ENCODE results near the gene UNC13B. TPM values are rescaled to one million over a fixed set of nuclear protein-coding genes. Genes with fewer than 3 reads are reported as not detected.

The UNC13B gene
- total RNA-seq, 1 donor from 2014 or later, result 24.5 TPM

DNA sequence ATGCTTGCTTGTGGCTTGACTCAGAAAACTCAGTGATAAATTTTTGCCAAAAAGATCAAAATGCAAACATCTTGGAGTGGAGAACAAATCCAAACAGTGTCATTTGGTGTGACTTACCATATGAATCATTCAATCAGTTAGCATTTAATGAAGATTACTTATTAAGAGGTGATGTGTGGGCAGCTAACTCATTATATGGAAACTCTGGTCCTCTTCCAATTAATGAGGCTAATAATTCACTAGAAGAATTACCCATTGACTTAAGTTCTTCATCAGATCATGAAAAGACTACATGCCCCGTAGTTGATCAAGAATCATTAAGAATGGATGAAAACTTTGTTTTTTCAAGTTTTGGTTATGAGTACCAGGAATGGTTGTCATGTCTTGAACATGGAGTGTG, 141.8 kb downstream of the UNC13B start:
- TF ChIP-seq, protein P1, sequence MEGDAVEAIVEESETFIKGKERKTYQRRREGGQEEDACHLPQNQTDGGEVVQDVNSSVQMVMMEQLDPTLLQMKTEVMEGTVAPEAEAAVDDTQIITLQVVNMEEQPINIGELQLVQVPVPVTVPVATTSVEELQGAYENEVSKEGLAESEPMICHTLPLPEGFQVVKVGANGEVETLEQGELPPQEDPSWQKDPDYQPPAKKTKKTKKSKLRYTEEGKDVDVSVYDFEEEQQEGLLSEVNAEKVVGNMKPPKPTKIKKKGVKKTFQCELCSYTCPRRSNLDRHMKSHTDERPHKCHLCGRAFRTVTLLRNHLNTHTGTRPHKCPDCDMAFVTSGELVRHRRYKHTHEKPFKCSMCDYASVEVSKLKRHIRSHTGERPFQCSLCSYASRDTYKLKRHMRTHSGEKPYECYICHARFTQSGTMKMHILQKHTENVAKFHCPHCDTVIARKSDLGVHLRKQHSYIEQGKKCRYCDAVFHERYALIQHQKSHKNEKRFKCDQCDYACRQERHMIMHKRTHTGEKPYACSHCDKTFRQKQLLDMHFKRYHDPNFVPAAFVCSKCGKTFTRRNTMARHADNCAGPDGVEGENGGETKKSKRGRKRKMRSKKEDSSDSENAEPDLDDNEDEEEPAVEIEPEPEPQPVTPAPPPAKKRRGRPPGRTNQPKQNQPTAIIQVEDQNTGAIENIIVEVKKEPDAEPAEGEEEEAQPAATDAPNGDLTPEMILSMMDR (IDR thresholded peaks at IDR 0.05), result no peak
- Mint-ChIP-seq H3K27ac (ENCODE audit: unreplicated experiment) (no peak overlapping the region), H3K27me3 (ENCODE audit: unreplicated experiment) (no peaks in the 10 kb centered on the region), H3K9me3 (ENCODE audit: unreplicated experiment) (peaks cover 4% of the 10 kb centered on the region), H3K36me3 (ENCODE audit: unreplicated experiment) (peaks cover 5% of the 10 kb centered on the region), H3K4me1 (ENCODE audit: unreplicated experiment) (no peaks in the 10 kb centered on the region), H3K4me3 (ENCODE audit: unreplicated experiment) (no peak overlapping the region)
- DNase-seq (ENCODE audit: extremely low spot score, unreplicated experiment), result no peak

DNA sequence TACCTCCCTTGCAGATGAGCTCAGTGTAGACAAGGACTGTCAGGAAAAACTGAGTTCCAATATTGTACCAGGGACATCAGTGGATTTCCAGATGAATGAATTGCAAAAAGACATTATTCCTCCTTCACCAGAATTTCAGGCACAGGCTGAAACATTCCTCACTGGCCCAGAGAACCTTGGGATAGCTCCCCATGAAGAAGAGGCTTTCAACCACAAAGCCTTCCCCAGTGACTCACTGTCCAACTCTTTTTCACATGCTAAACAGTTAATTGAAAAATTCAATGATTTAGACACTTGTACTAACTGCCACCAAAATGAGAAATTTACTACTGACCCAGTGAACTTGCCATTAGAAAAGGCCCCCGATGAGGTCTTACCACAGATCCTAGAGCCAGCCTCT, 144.5 kb downstream of the UNC13B start:
- Mint-ChIP-seq H3K4me3 (ENCODE audit: unreplicated experiment) (no peak overlapping the region), H3K9me3 (ENCODE audit: unreplicated experiment) (no peaks in the 10 kb centered on the region), H3K27me3 (ENCODE audit: unreplicated experiment) (no peaks in the 10 kb centered on the region), H3K27ac (ENCODE audit: unreplicated experiment) (no peak overlapping the region), H3K36me3 (ENCODE audit: unreplicated experiment) (peaks cover 3% of the 10 kb centered on the region), H3K4me1 (ENCODE audit: unreplicated experiment) (no peaks in the 10 kb centered on the region)
- no peak for DNase-seq (ENCODE audit: extremely low spot score, unreplicated experiment)
- TF ChIP-seq, protein P1 (IDR thresholded peaks at IDR 0.05), result no peak

DNA sequence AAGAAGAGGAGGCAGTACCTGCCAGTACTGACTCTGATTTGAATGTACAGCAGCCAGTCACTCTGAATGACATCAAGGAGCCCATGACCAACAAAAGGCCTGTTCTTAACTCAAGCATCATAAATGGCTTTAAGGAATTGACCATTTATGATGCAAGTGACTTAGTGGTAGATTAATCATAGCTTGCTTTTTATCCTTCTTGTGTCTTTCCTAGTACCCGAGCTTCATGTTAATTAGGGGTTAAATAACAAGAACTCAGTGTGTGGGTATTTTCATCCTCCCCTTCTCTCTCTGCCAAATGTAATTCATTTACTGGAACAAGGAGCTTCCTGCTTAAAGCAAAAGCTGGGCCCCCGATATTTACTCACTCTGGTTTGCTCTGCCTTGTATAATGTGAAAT, 146.5 kb downstream of the UNC13B start:
- H3K36me3 Mint-ChIP-seq (ENCODE audit: unreplicated experiment), result peaks cover 3% of the 10 kb centered on the region
- H3K4me1 Mint-ChIP-seq (ENCODE audit: unreplicated experiment), result no peaks in the 10 kb centered on the region
- TF ChIP-seq, protein P1 (IDR thresholded peaks at IDR 0.05), result no peak
- H3K9me3 Mint-ChIP-seq (ENCODE audit: unreplicated experiment), result no peaks in the 10 kb centered on the region
- no peak overlapping the region for H3K27ac Mint-ChIP-seq (ENCODE audit: unreplicated experiment)
- H3K4me3 Mint-ChIP-seq (ENCODE audit: unreplicated experiment), result no peak overlapping the region
- no peaks in the 10 kb centered on the region for H3K27me3 Mint-ChIP-seq (ENCODE audit: unreplicated experiment)
- DNase-seq (ENCODE audit: extremely low spot score, unreplicated experiment), result no peak

DNA sequence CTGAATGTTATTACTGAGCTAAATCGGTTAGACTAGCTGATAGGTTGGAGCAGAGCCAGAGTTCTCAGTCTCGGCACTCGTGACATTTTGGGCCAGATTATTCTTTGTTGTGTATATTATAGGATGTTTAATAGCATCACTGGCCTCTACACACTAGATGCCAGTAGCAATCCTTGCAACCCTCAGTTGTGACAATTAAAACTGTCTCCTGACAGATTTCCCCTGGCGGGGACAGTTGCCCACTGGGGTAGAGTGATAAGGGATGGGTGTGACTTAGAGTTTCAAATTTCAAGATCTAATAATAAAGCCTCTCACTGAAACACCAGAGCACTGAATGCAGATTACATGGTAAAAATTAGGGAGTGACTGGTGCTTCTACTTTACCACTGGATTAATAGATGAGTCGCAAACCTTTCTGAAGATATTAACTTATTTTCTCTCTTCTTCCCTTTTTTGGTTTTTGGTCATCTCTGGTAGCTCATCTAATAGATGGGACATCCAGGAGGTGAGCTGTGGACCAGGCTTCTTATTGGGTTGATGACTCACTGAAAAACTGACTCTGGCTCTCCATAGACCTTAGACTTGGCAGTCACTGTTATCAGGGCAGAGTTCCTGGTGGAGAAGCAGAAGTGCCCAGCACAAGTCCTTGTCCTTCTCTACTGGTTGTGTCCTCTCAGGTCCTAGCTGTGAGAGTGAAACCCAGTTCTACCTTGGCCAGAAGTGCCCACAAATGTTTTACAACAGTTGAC, 150.3 kb downstream of the UNC13B start:
- TF ChIP-seq, protein P1 (IDR thresholded peaks at IDR 0.05), result no peak
- no peaks in the 10 kb centered on the region for H3K27me3 Mint-ChIP-seq (ENCODE audit: unreplicated experiment)
- no peaks in the 10 kb centered on the region for H3K4me1 Mint-ChIP-seq (ENCODE audit: unreplicated experiment)
- no peak overlapping the region for H3K4me3 Mint-ChIP-seq (ENCODE audit: unreplicated experiment)
- H3K27ac Mint-ChIP-seq (ENCODE audit: unreplicated experiment), result no peak overlapping the region
- no peak for DNase-seq (ENCODE audit: extremely low spot score, unreplicated experiment)
- no peaks in the 10 kb centered on the region for H3K9me3 Mint-ChIP-seq (ENCODE audit: unreplicated experiment)
- H3K36me3 Mint-ChIP-seq (ENCODE audit: unreplicated experiment), result peaks cover 6% of the 10 kb centered on the region

DNA sequence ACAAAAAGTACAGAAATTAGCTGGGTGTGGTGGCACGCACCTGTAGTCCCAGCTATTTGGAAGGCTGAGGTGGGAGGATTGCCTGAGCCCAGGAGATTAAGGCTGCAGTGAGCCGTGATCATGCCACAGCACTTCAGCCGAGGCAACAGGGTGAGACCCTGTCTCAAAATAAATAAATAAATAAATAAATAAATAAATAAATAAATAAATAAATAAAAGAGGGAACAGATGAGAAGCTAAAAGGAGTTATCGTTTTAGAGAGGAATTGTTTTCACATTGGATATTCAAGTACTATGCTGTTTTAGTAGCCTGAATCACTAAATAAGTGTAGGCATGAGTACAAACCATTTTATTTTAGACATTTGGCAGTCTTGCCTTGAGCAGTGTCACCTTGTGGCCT, 151.7 kb downstream of the UNC13B start:
- Mint-ChIP-seq H3K27ac (ENCODE audit: unreplicated experiment) (no peak overlapping the region), H3K9me3 (ENCODE audit: unreplicated experiment) (no peaks in the 10 kb centered on the region), H3K36me3 (ENCODE audit: unreplicated experiment) (peaks cover 10% of the 10 kb centered on the region), H3K4me1 (ENCODE audit: unreplicated experiment) (no peaks in the 10 kb centered on the region), H3K27me3 (ENCODE audit: unreplicated experiment) (no peaks in the 10 kb centered on the region), H3K4me3 (ENCODE audit: unreplicated experiment) (no peak overlapping the region)
- TF ChIP-seq, protein P1 (IDR thresholded peaks at IDR 0.05), result no peak
- DNase-seq (ENCODE audit: extremely low spot score, unreplicated experiment), result no peak
